ENCODE results near the gene RFX1.
"Not testable (repeated sequence)": the region's sequence is repeated elsewhere in the genome, so short reads cannot be mapped to it uniquely, and the experiment has no call there.

The RFX1 gene

GRCh38 chr19:13934785-13935109 is 71.4 kb downstream of the RFX1 start:
- Histone ChIP-seq H3K27me3 (ENCODE audit: control insufficient read depth in 1 of 2, insufficient read depth in 2 of 2, low read length in 2 of 2) (peaks cover 6 to 30% of the 10 kb centered on the region in 2 donors), H3K36me3 (ENCODE audit: insufficient read depth, low read length) (no peaks in the 10 kb centered on the region), H3K9ac (ENCODE audit: low read length) (no peak overlapping the region), H3K27ac (ENCODE audit: low read depth, low read length) (no peak overlapping the region), H3K4me3 (ENCODE audit: low read depth in 1 of 2, low read length in 2 of 2) (no peak overlapping the region), H3K4me1 (ENCODE audit: insufficient read depth, low read length) (no peaks in the 10 kb centered on the region), H3K9me3 (ENCODE audit: low read length) (no peaks in the 10 kb centered on the region)

GRCh38 chr19:13932911-13933393 is 73.2 kb downstream of the RFX1 start:
- Histone ChIP-seq H3K36me3 (ENCODE audit: insufficient read depth, low read length) (no peaks in the 10 kb centered on the region), H3K4me1 (ENCODE audit: insufficient read depth, low read length) (no peaks in the 10 kb centered on the region), H3K4me3 (ENCODE audit: low read depth in 1 of 2, low read length in 2 of 2) (no peak overlapping the region), H3K27ac (ENCODE audit: low read depth, low read length) (no peak overlapping the region), H3K9me3 (ENCODE audit: low read length) (no peaks in the 10 kb centered on the region), H3K27me3 (ENCODE audit: control insufficient read depth in 1 of 2, insufficient read depth in 2 of 2, low read length in 2 of 2) (peaks cover 6 to 20% of the 10 kb centered on the region in 2 donors), H3K9ac (ENCODE audit: low read length) (no peak overlapping the region)

GRCh38 chr19:13932149-13932637 is 73.9 kb downstream of the RFX1 start:
- H3K9ac ChIP-seq (ENCODE audit: low read length): no peak overlapping the region
- peaks cover 1% of the 10 kb centered on the region for H3K36me3 ChIP-seq (ENCODE audit: insufficient read depth, low read length)
- H3K27ac ChIP-seq (ENCODE audit: low read depth, low read length): no peak overlapping the region
- no peak overlapping the region for H3K4me3 ChIP-seq (ENCODE audit: low read depth in 1 of 2, low read length in 2 of 2)
- no peaks in the 10 kb centered on the region for H3K4me1 ChIP-seq (ENCODE audit: insufficient read depth, low read length)
- H3K27me3 ChIP-seq (ENCODE audit: control insufficient read depth in 1 of 2, insufficient read depth in 2 of 2, low read length in 2 of 2): peaks cover 0 to 13% of the 10 kb centered on the region in 2 donors
- H3K9me3 ChIP-seq (ENCODE audit: low read length): no peaks in the 10 kb centered on the region

DNA sequence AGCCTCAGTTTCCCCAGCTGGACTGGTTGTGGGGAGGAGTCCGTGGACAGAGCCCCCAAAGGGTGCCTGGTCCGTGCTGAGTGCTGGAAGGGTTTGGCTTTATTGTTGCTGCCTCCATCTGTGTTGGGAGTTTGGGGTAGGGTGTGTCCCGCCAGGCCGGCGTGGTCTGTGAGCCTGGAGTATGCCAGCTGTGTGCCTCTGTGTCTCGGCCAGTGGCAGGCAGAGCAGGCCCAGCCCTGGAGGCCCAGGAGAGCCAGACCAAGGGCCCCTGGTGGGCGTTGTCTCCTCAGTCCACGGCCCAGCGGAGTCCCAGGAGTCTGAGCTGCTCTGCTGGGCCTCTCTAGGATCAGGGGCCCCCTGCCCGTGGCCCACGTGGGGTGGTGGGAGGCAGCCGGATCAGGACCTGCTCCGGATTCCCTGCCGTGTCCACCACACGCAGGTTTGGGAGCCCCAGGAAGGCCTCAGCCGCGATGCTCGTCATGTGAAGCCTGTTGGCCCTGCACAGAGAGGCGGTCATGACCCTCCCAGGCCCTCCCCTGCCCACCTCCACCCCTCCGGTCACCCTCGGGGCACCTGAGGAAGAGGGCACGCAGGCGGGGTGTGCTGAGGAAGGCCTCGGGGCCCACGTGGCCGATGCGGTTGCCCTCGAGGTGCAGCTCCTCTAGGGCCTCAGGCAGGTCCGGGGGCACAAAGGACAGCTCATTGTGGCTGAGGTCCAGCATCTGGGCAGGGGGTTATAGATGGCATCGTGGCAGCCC is 74.5 kb downstream of the RFX1 start:
- H3K4me1 ChIP-seq (ENCODE audit: insufficient read depth, low read length): no peaks in the 10 kb centered on the region
- no peaks in the 10 kb centered on the region for H3K9me3 ChIP-seq (ENCODE audit: low read length)
- peaks cover 0 to 13% of the 10 kb centered on the region in 2 donors for H3K27me3 ChIP-seq (ENCODE audit: control insufficient read depth in 1 of 2, insufficient read depth in 2 of 2, low read length in 2 of 2)
- H3K36me3 ChIP-seq (ENCODE audit: insufficient read depth, low read length): peaks cover 7% of the 10 kb centered on the region
- H3K27ac ChIP-seq (ENCODE audit: low read depth, low read length): no peak overlapping the region
- H3K4me3 ChIP-seq (ENCODE audit: low read depth in 1 of 2, low read length in 2 of 2): no peak overlapping the region
- no peak overlapping the region for H3K9ac ChIP-seq (ENCODE audit: low read length)

DNA sequence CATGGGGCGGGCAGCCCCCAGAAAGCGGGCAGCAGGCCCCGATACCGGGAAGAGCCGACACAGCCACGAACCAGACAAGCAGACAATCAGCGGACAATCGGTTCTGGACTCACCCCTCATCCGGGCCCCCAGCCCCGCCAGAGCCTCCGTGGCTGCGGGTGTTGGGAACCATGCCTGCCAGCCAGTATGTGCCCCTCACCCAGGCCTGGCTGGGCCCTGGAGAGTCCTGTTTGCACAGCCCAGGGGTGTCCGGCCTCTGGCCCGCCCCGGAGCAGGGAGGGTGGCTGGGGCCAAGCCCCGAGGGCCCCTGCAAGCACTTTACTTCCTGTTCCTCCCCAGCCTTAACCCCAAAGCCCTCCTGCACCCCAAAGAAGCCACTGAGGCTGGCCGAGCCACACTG is 75.7 kb downstream of the RFX1 start:
- peaks cover 13% of the 10 kb centered on the region for H3K36me3 ChIP-seq (ENCODE audit: insufficient read depth, low read length)
- no peaks in the 10 kb centered on the region for H3K4me1 ChIP-seq (ENCODE audit: insufficient read depth, low read length)
- no peaks in the 10 kb centered on the region for H3K9me3 ChIP-seq (ENCODE audit: low read length)
- no peak overlapping the region for H3K4me3 ChIP-seq (ENCODE audit: low read depth in 1 of 2, low read length in 2 of 2)
- no peak overlapping the region for H3K27ac ChIP-seq (ENCODE audit: low read depth, low read length)
- peaks cover 0 to 3% of the 10 kb centered on the region in 2 donors for H3K27me3 ChIP-seq (ENCODE audit: control insufficient read depth in 1 of 2, insufficient read depth in 2 of 2, low read length in 2 of 2)
- H3K9ac ChIP-seq (ENCODE audit: low read length): no peak overlapping the region

DNA sequence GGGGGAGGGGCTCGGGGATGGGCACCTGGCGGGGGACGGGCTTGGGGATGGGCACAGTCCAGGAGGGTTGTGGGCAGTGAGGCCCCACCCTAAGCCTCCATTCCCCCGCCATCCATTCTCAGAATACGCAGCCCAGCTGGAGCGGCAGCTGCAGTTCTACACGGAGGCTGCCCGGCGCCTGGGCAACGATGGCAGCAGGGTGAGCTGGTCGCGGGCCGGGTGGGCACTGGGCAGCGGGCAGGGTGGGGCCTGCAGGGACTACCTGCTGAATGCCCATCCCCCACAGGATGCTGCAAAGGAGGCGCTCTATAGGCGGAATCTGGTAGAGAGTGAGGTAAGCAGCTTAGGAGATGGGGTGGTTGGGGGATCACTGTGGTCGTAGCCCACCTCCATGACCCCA is 76.2 kb downstream of the RFX1 start:
- no peak overlapping the region for H3K9ac ChIP-seq (ENCODE audit: low read length)

DNA sequence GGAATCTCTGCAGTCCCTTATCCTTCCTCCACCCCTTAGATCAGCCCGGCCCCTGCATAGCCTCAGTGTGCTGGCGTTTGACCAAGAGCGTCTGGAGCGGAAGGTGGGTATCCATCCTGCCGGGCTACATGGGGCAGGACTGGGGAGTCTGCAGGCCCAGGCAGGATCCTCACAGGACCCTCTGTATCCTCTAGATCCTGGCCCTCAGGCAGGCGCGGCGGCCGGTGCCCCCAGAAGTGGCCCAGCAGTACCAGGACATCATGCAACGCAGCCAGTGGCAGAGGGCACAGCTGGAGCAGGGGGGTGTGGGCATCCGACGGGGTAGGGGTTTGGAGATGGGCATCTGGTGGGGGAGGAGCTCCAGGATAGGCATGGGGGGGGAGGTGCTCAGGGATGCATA is 76.8 kb downstream of the RFX1 start:
- Histone ChIP-seq H3K9ac (ENCODE audit: low read length) (no peak overlapping the region), H3K4me3 (ENCODE audit: low read depth in 1 of 2, low read length in 2 of 2) (no peak overlapping the region), H3K27ac (ENCODE audit: low read depth, low read length) (no peak overlapping the region), H3K27me3 (ENCODE audit: control insufficient read depth in 1 of 2, insufficient read depth in 2 of 2, low read length in 2 of 2) (no peaks in the 10 kb centered on the region), H3K9me3 (ENCODE audit: low read length) (no peaks in the 10 kb centered on the region), H3K36me3 (ENCODE audit: insufficient read depth, low read length) (peaks cover 23% of the 10 kb centered on the region), H3K4me1 (ENCODE audit: insufficient read depth, low read length) (no peaks in the 10 kb centered on the region)

More for the DNA sequence above, 76.2 kb downstream of the RFX1 start:
- Histone ChIP-seq H3K27me3 (ENCODE audit: control insufficient read depth in 1 of 2, insufficient read depth in 2 of 2, low read length in 2 of 2) (no peaks in the 10 kb centered on the region), H3K4me1 (ENCODE audit: insufficient read depth, low read length) (no peaks in the 10 kb centered on the region), H3K27ac (ENCODE audit: low read depth, low read length) (no peak overlapping the region), H3K36me3 (ENCODE audit: insufficient read depth, low read length) (peaks cover 17% of the 10 kb centered on the region), H3K4me3 (ENCODE audit: low read depth in 1 of 2, low read length in 2 of 2) (no peak overlapping the region), H3K9me3 (ENCODE audit: low read length) (no peaks in the 10 kb centered on the region)

GRCh38 chr19:13926715-13927114 is 79.4 kb downstream of the RFX1 start:
- Histone ChIP-seq H3K9ac (ENCODE audit: low read length) (no peak overlapping the region), H3K36me3 (ENCODE audit: insufficient read depth, low read length) (peaks cover 34% of the 10 kb centered on the region), H3K4me1 (ENCODE audit: insufficient read depth, low read length) (no peaks in the 10 kb centered on the region), H3K27ac (ENCODE audit: low read depth, low read length) (no peak overlapping the region), H3K9me3 (ENCODE audit: low read length) (no peaks in the 10 kb centered on the region), H3K4me3 (ENCODE audit: low read depth in 1 of 2, low read length in 2 of 2) (no peak overlapping the region), H3K27me3 (ENCODE audit: control insufficient read depth in 1 of 2, insufficient read depth in 2 of 2, low read length in 2 of 2) (no peaks in the 10 kb centered on the region)

DNA sequence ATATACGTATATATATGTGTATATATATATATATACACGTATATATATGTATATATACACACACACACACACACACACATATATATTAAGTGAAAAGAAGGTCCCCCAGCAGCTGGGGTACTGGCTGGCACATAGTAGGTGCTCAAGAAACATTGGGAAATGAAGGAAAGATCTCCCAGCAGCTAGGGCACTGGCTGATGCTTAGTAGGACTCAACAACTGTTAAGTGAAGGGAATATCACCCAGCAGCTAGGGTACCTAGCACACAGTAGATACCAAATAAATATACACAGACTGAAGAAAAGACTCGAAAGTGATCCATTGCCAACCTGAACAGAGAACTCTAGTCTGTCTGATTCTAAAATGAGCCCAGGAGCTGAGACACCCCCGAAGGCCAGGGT is 80.1 kb downstream of the RFX1 start:
- H3K9me3 ChIP-seq (ENCODE audit: low read length): no peaks in the 10 kb centered on the region
- H3K4me3 ChIP-seq (ENCODE audit: low read depth in 1 of 2, low read length in 2 of 2): no peak overlapping the region
- no peaks in the 10 kb centered on the region for H3K27me3 ChIP-seq (ENCODE audit: control insufficient read depth in 1 of 2, insufficient read depth in 2 of 2, low read length in 2 of 2)
- no peaks in the 10 kb centered on the region for H3K4me1 ChIP-seq (ENCODE audit: insufficient read depth, low read length)
- H3K9ac ChIP-seq (ENCODE audit: low read length): no peak overlapping the region
- peaks cover 41% of the 10 kb centered on the region for H3K36me3 ChIP-seq (ENCODE audit: insufficient read depth, low read length)
- H3K27ac ChIP-seq (ENCODE audit: low read depth, low read length): no peak overlapping the region

GRCh38 chr19:13923194-13923987 is 82.7 kb downstream of the RFX1 start:
- no peak overlapping the region for H3K27ac ChIP-seq (ENCODE audit: low read depth, low read length)
- H3K4me1 ChIP-seq (ENCODE audit: insufficient read depth, low read length): no peaks in the 10 kb centered on the region
- H3K9ac ChIP-seq (ENCODE audit: low read length): no peak overlapping the region
- no peaks in the 10 kb centered on the region for H3K9me3 ChIP-seq (ENCODE audit: low read length)
- no peak overlapping the region for H3K4me3 ChIP-seq (ENCODE audit: low read depth in 1 of 2, low read length in 2 of 2)
- no peaks in the 10 kb centered on the region for H3K27me3 ChIP-seq (ENCODE audit: control insufficient read depth in 1 of 2, insufficient read depth in 2 of 2, low read length in 2 of 2)
- peaks cover 52% of the 10 kb centered on the region for H3K36me3 ChIP-seq (ENCODE audit: insufficient read depth, low read length)

GRCh38 chr19:13922118-13922517 is 84.0 kb downstream of the RFX1 start:
- H3K9ac ChIP-seq (ENCODE audit: low read length); H3K4me1 ChIP-seq (ENCODE audit: insufficient read depth, low read length); H3K27me3 ChIP-seq (ENCODE audit: control insufficient read depth in 1 of 2, insufficient read depth in 2 of 2, low read length in 2 of 2); H3K4me3 ChIP-seq (ENCODE audit: low read depth in 1 of 2, low read length in 2 of 2); H3K27ac ChIP-seq (ENCODE audit: low read depth, low read length); H3K9me3 ChIP-seq (ENCODE audit: low read length): not testable (repeated sequence)
- peaks cover 50% of the 10 kb centered on the region for H3K36me3 ChIP-seq (ENCODE audit: insufficient read depth, low read length)

Measured in muscle layer of colon (tissue), 2 donors.